Heart left ventricle (tissue), 16 donors: ENCODE measurements around the gene PTPMT1. TPM values are rescaled to one million over a fixed set of nuclear protein-coding genes. Genes with fewer than 3 reads are reported as not detected.
A peak's percentile ranks its signal among the peaks of the same experiment; 100 is the strongest.
"Not testable (repeated sequence)": the region's sequence is repeated elsewhere in the genome, so short reads cannot be mapped to it uniquely, and the experiment has no call there.

ENCODE experiments used
- ATAC-seq, 4 donors: fragments of 200-7000 bp; cut with Tn5 transposase; one replicate each; pipeline ENCODE4 v1.9.1; 2020 to 2022; ENCODE audit warnings: moderate library complexity in 4 of 4, mild to moderate bottlenecking in 3 of 4, moderate number of reproducible peaks in 1 of 4
- DNase-seq, 5 donors: peaks; one replicate each; pipeline ENCODE4 v3.0.0-alpha.2; 2020
- H3K27ac ChIP-seq, 12 donors: fragments of 200-600 bp; sonication (generic) in 4 of 12; one replicate each; pipeline versions ENCODE4 v1.5.0 to v1.8.0; 2016 to 2022; ENCODE audit warnings: mild to moderate bottlenecking in 2 of 12
- H3K27me3 ChIP-seq, 9 donors: fragments of 200-600 bp; sonication (generic) in 2 of 9; one replicate each; pipeline versions ENCODE4 v1.5.1 to v1.8.0; 2016 to 2022; ENCODE audit warnings: mild to moderate bottlenecking in 3 of 9
- H3K36me3 ChIP-seq, 9 donors: fragments of 200-600 bp; sonication (generic) in 2 of 9; one replicate each; pipeline versions ENCODE4 v1.5.0 to v1.8.0; 2018 to 2022; ENCODE audit warnings: mild to moderate bottlenecking in 2 of 9
- H3K4me1 ChIP-seq, 12 donors: fragments of 200-600 bp; sonication (generic) in 4 of 12; one replicate each; pipeline versions ENCODE4 v1.5.0 to v1.8.0; 2016 to 2022; ENCODE audit warnings: mild to moderate bottlenecking in 3 of 12
- H3K4me3 ChIP-seq, 12 donors: fragments of 200-600 bp; sonication (generic) in 4 of 12; one replicate each; pipeline versions ENCODE4 v1.5.0 to v1.8.0; 2017 to 2022; ENCODE audit warnings: mild to moderate bottlenecking in 9 of 12, moderate library complexity in 4 of 12
- H3K9me3 ChIP-seq, 12 donors: fragments of 200-600 bp; sonication (generic) in 4 of 12; one replicate each; pipeline versions ENCODE4 v1.5.0 to v1.8.0; 2016 to 2022; ENCODE audit warnings: mild to moderate bottlenecking in 1 of 12
- CTCF ChIP-seq, 12 donors: fragments of 200-600 bp; sonication (generic) in 4 of 12; IDR thresholded peaks; one replicate each; pipeline versions ENCODE4 v1.5.0 to v1.8.0; 2018 to 2022; ENCODE audit warnings: antibody characterized with exemption in 12 of 12, mild to moderate bottlenecking in 5 of 12
- POLR2A ChIP-seq, 2 donors: fragments of 450-650 bp; IDR thresholded peaks; one replicate each; pipeline ENCODE4 v1.6.1; 2017; ENCODE audit warnings: antibody characterized with exemption in 2 of 2, mild to moderate bottlenecking in 2 of 2, moderate library complexity in 2 of 2
- WGBS, 4 donors: extraction: QIAGEN DNeasy Blood & Tissue Kit in 2 of 4; methylation state at CpG; one replicate each; pipeline versions ENCODE4 v1.1.5 to v1.1.7; 2013 to 2018; 5-methylcytosine and 5-hydroxymethylcytosine counted together
- intact Hi-C, 10 donors: fragments of 100-400 bp; cut with DNase I; formaldehyde crosslinking; loops; one replicate each; pipeline versions ENCODE4 v1.11.1 to v1.14.2; 2022
- polyA plus RNA-seq, 2 donors: library from polyadenylated mRNA; stranded (reverse); fragments of 200-250 nt; gene quantifications; one replicate each; pipeline ENCODE4 v1.2.3, GENCODE V29; 2013
- total RNA-seq, 9 donors: library from RNA; depleted of rRNA in 2 of 9; stranded (reverse); fragments of >200 nt in 2 of 9; fragmentation: NEBNext Ultra II Directional in 3 of 9; extraction: Animal tissue kit (Norgen Biotek cat#: 25700) in 3 of 9; gene quantifications; one replicate each; pipeline versions ENCODE4 v1.1.0 to v1.2.4, GENCODE V29; 2016 to 2023
- donor health status: ischemic (EF 13 %, LVEDD 7.1; RV severe dilation, severe dysfunction).
- donor health status: healthy with polysubstance abuse.
- donor health status: DM: no; HTN: yes; CAD: no.
- donor health status: DM: no; HTN: no; CAD: no.
- donor health status: ischemic (EF 25% LVEDD 6.9; RV normal size, moderate dysfunction).
- donor health status: ischemic (EF 25% LVEDD 5.7; RV mildly dilated, moderate dysfunction).
- donor health status: healthy.
- donor health status: DM: yes; HTN: yes; CAD: no.
- donor health status: ischemic (EF 35%, LVEDD 5.7; RV mildly dilated, moderate dysfunction).
- donor health status: nonischemic (EF 11% LVEDD 7.7; RV severe dilation, severe dysfunction).
- donor health status: DM: yes; HTN: yes; CAD: no.
- donor health status: PGD.
- donor health status: ischemic (EF 29% LVEDD 5.4; RV normal size, mild dysfunction).
- donor health status: nonischemic (EF 23%, LVEDD 6.1; RV moderate dilation, normal function).

PTPMT1 gene
- total and polyA plus RNA-seq, 11 donors: 17.4 to 77.4 (median 24.5) TPM

GRCh38 chr11:47552566-47553405 lies 12.6 kb upstream of the PTPMT1 start, which contains the start of gene CELF1:
Gene CELF1 (minus strand): TSS chr11:47553132. CDS start chr11:47499523, 53,609 bp downstream.
- H3K4me1 ChIP-seq: peaks cover 6 to 49% (median 26%) of the 10 kb centered on the region in 12 donors

DNA sequence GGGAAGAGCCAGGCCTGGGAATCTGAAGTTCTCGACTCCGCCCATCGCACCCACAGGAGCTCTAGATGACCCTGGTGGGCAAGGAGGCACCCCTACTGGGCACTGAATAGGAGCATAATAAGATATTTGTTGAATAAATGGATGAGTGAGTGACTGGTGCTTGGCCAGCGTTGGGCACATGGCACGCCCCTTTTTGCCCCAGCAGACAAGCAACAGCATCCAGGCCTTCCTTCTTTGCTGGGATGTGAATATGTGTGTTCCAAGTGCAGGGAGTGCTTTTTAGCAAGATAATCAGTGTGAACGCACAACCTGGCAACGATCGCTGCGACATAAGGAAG lies 12.0 kb upstream of the PTPMT1 start:
- Histone ChIP-seq H3K36me3 (peaks cover 0 to 9% (median 0%) of the 10 kb centered on the region in 9 donors), H3K9me3 (no peaks in the 10 kb centered on the region), H3K4me3 (peak overlapping the region; percentile 68 to 100 (median 90)), H3K27ac (peak overlapping the region in 11 of 12 donors; percentile 84 to 96 (median 91)), H3K27me3 (no peaks in the 10 kb centered on the region), H3K4me1 (peaks cover 6 to 43% (median 24%) of the 10 kb centered on the region in 12 donors)
- intact Hi-C loops: loop anchor here in 6 of 10 donors (2.0 to 10.0 kb wide), 9 partner anchors 25 to 127 kb away; partner anchors contain the start of genes KBTBD4 (in 1 of the 6), NDUFS3 (in 1 of the 6) and PSMC3 (in 1 of the 6)
- no peak for ATAC-seq
- 9 to 14% (median 13%) methylated on average over 8 to 9 of the region's 9 CpGs for WGBS, 4 donors
- TF ChIP-seq CTCF (IDR thresholded peaks at IDR 0.05) (peak in 5 of 12 donors; percentile 9 to 44 (median 31)), POLR2A (IDR thresholded peaks at IDR 0.05) (peak in 1 of 2 donors; percentile 5)
- DNase-seq: no peak

More at GRCh38 chr11:47552566-47553405, 12.6 kb upstream of the PTPMT1 start, which contains the start of gene CELF1:
- no peaks in the 10 kb centered on the region for H3K9me3 ChIP-seq
- intact Hi-C loops: loop anchor here in 6 of 10 donors (2.0 to 10.0 kb wide), 9 partner anchors 26 to 126 kb away; partner anchors contain the start of genes KBTBD4 (in 1 of the 6), NDUFS3 (in 1 of the 6) and PSMC3 (in 1 of the 6)
- peak within 1 kb of the TSS; percentile 81 to 96 (median 91) for H3K27ac ChIP-seq
- TF ChIP-seq POLR2A (IDR thresholded peaks at IDR 0.05): peak in 1 of 2 donors; percentile 54
- peak; percentile 81 to 98 (median 97) for TF ChIP-seq CTCF (IDR thresholded peaks at IDR 0.05)
- H3K27me3 ChIP-seq: no peaks in the 10 kb centered on the region
- peak within 1 kb of the TSS; percentile 68 to 100 (median 90) for H3K4me3 ChIP-seq
- ATAC-seq: peak; percentile 94 to 99 (median 98)
- DNase-seq: peak; percentile 93 to 96 (median 94)
- 0 to 1% (median 1%) methylated on average over 43 to 89 of the region's 89 CpGs for WGBS, 4 donors
- H3K36me3 ChIP-seq: peaks cover 0 to 9% (median 0%) of the 10 kb centered on the region in 9 donors

- H3K27me3 ChIP-seq, DNase-seq, H3K36me3 ChIP-seq, H3K4me3 ChIP-seq, H3K9me3 ChIP-seq, H3K27ac ChIP-seq, H3K4me1 ChIP-seq, ATAC-seq: not testable (repeated sequence)
- WGBS, 4 donors: 95 to 98% (median 97%) methylated on average over 12 of the region's 12 CpGs
- intact Hi-C loops: loop anchor here in 2 of 10 donors (10.0 kb wide), 2 partner anchors 52 to 62 kb away; no protein-coding TSS in a partner anchor
These were observed 8.4 kb upstream of the PTPMT1 start for GRCh38 chr11:47557004-47557403.

- TF ChIP-seq CTCF (IDR thresholded peaks at IDR 0.05) (no peak), POLR2A (IDR thresholded peaks at IDR 0.05) (no peak)
- ATAC-seq: no peak
- intact Hi-C loops: loop anchor here in 2 of 10 donors (10.0 kb wide), 2 partner anchors 54 to 64 kb away; no protein-coding TSS in a partner anchor
- Histone ChIP-seq H3K4me1 (peaks cover 0 to 4% (median 0%) of the 10 kb centered on the region in 12 donors), H3K27ac (no peak overlapping the region), H3K36me3 (no peaks in the 10 kb centered on the region), H3K4me3 (no peak overlapping the region), H3K27me3 (no peaks in the 10 kb centered on the region), H3K9me3 (no peaks in the 10 kb centered on the region)
- WGBS, 4 donors: 98 to 100% (median 99%) methylated on average over 1 of the region's 1 CpG
- DNase-seq: no peak
These were observed 6.7 kb upstream of the PTPMT1 start for GRCh38 chr11:47558695-47559094.
